Neural progenitor cell (in vitro differentiated cells): Measurements from ENCODE around the gene OPA1.

Experiments
- CTCF ChIP-seq: fragments of 200-600 bp; sonication (generic); IDR thresholded peaks from 2 replicates; pipeline ENCODE4 v1.5.1; 2017; ENCODE audit warnings: antibody characterized with exemption, mild to moderate bottlenecking
- EZH2 ChIP-seq: fragments of 200-600 bp; sonication (generic); IDR thresholded peaks from 2 replicates; pipeline ENCODE4 v1.6.1; 2017; ENCODE audit warnings: antibody characterized with exemption, mild to moderate bottlenecking, moderate library complexity
- EZH2phosphoT487 ChIP-seq: fragments of 200-600 bp; sonication (generic); IDR thresholded peaks from 2 replicates; pipeline ENCODE4 v1.6.1; 2017; ENCODE audit warnings: antibody characterized with exemption

DNA sequence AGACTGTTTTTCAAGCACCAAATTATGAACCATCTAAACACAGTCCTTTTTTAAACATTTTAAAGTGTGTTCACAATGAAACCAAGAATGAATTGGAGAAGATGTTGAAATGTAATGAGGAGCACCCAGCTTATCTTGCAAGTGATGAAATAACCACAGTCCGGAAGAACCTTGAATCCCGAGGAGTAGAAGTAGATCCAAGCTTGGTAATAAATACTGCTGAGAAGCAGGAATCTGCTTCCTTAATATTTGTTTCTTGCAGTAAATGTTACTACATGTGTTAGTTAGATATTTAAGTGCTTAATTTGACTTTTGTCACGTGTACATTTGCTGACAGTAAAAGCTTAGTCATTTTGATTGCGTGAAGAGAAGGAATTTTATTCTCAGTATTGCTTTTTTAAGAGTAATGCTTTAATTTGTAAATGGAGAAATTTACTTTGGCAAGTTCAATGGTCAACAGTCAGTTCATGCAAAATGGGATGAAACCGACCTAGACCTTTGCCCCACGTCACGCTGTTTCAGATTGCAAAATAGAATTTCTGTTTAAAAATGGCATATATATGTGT, 69.8 kb downstream of the OPA1 start:
- TF ChIP-seq CTCF (no peak), EZH2phosphoT487 (no peak), EZH2 (no peak)
